NCI-H226 (cell line): ENCODE data around the gene CHRNA3.

Experiments used
- DNase-seq: peaks from one replicate; pipeline ENCODE4 v3.0.0-alpha.2; 2015

The CHRNA3 gene

DNA sequence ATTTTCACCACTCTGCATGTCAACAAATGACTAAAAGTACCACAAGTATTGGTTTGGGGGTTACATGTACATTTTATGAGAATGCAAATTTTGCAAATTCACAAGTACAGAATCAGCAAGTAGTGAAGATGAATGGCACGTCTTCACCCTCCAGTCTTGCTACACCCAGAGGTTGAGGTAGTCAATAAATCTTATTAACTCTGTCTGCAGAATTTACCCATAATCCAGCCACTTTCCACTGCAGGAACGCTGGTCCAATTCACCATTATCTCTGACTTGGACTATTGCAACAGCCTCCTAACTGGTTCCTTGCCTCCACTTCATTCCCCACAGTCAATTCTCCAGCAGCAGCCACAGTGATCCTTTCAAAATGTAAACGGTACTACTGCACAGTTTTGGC lies 70.0 kb downstream of the CHRNA3 start:
- DNase-seq, result no peak

DNA sequence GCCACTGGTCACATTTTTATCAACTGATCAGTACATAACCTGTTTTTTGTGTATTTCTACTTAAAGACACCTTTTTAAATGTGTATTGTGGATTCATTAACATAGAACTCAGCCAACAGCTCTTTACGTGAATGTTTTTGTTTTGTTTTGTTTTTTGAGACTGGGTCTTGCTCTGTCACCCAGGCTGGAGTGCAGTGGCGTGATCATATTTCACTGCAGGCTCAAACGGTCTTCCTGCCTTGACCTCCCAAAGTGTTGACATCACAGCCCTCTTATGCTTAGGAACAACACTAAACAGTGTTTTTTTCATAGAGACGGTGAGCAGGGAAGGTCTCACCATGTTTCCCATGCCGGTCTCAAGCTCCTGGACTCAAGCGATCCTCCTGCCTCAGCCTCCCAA lies 70.6 kb downstream of the CHRNA3 start:
- no peak for DNase-seq
